ENCODE results near the gene TRIM45. TPM values are rescaled to one million over a fixed set of nuclear protein-coding genes. Genes with fewer than 3 reads are reported as not detected.

Gene TRIM45, protein sequence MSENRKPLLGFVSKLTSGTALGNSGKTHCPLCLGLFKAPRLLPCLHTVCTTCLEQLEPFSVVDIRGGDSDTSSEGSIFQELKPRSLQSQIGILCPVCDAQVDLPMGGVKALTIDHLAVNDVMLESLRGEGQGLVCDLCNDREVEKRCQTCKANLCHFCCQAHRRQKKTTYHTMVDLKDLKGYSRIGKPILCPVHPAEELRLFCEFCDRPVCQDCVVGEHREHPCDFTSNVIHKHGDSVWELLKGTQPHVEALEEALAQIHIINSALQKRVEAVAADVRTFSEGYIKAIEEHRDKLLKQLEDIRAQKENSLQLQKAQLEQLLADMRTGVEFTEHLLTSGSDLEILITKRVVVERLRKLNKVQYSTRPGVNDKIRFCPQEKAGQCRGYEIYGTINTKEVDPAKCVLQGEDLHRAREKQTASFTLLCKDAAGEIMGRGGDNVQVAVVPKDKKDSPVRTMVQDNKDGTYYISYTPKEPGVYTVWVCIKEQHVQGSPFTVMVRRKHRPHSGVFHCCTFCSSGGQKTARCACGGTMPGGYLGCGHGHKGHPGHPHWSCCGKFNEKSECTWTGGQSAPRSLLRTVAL
- total RNA-seq (2022) = 4.0 and 5.1 TPM in 2 replicates
- percentile 53 among the genes with signal in this experiment for Bru-seq, nascent RNA
- BruChase-seq, experiment 1, labeled RNA remaining after a 2-hour chase = percentile 51 among the genes with signal in this experiment
- percentile 39 among the genes with signal in this experiment for BruChase-seq, experiment 2, labeled RNA remaining after a 6-hour chase
- long read RNA-seq, partial matches to known transcripts = 0 of 2 reads
- long read RNA-seq, other reads (novel, unspliced or antisense) = 0 of 2 reads

DNA sequence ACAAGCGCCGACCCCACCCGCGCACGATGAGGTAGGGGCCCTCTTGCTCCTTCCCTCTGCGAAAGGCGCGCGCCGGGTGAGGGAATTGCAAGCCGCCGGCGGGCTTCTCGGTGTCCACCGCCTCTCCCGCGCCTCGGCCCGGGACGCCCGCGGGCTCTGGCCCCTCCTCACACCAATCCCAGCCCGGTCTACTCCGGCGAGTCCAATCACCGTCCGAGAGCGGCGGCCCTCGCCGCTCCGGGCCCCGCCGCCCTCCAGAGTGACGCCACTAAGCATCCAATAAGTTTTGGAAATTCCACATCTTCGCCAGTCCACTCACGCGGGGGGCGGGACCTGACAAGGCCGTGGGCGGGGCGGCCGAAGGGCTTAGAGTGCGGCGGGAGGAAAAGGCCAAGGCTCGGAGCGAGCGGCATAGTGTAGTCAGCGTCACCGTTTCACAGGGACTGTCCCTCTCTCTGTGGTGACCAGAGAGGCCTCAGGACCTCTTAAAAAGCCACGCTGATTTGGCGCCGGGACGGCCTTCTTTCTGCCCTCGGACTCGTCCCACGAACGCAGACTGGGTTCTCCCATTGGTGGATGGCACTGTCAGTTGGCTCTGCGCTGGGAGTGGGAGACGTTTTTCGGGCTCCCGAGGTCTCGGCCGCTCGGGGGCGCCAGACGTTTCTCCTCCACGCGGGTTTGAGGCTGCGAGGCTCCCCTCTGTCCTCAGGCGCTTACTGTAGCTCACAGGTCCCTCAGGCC is at the start of gene TRIM45:
TRIM45 (minus strand) TSS at position 161 of the 741 bp plus-strand sequence. CDS start 548 bp downstream, outside the sequence.
- H3K9me3 ChIP-seq = no peaks in the 10 kb centered on the region
- peak within 1 kb of the TSS; percentile 72 for H3K4me3 ChIP-seq (ENCODE audit: low read depth, low read length)
- intact Hi-C loops (cut with micrococcal nuclease; ENCODE audit: unreplicated experiment) = loop anchor here (1.0 kb wide), 2 partner anchors 61 to 163 kb away; partner anchors contain the start of gene TTF2
- Mint-ChIP-seq H3K27ac (ENCODE audit: unreplicated experiment) (peak within 1 kb of the TSS; percentile 90), H3K9me3 (ENCODE audit: unreplicated experiment) (no peaks in the 10 kb centered on the region), H3K4me1 (ENCODE audit: low read depth, unreplicated experiment) (peaks cover 12% of the 10 kb centered on the region), H3K4me3 (ENCODE audit: unreplicated experiment) (peak within 1 kb of the TSS; percentile 87), H3K27me3 (ENCODE audit: insufficient read depth, unreplicated experiment) (no peaks in the 10 kb centered on the region), H3K36me3 (ENCODE audit: insufficient read depth, unreplicated experiment) (no peaks in the 10 kb centered on the region)
- POLR2A ChIA-PET = interaction anchor here (0.7 kb wide), 2 partner anchors 27 to 163 kb away, joined by 3 to 4 read pairs; no protein-coding TSS in a partner anchor
- CTCF ChIA-PET = interaction anchor here (1.0 to 3.4 kb wide), 4 partner anchors 62 to 164 kb away, joined by 3 to 23 read pairs (median 6); partner anchors contain the start of gene TTF2
- peak; percentile 93 to 94 for DNase-seq
- H3K36me3 ChIP-seq (ENCODE audit: control insufficient read depth, insufficient read depth, low read length) = no peaks in the 10 kb centered on the region
- no TSS peak for BruUV-seq (replicated peaks)
- H3K4me1 ChIP-seq = 0 out of 2 replicates have a peak, but pooled peaks cover 5% of the 10 kb centered on the region
- TF ChIP-seq, protein P1, sequence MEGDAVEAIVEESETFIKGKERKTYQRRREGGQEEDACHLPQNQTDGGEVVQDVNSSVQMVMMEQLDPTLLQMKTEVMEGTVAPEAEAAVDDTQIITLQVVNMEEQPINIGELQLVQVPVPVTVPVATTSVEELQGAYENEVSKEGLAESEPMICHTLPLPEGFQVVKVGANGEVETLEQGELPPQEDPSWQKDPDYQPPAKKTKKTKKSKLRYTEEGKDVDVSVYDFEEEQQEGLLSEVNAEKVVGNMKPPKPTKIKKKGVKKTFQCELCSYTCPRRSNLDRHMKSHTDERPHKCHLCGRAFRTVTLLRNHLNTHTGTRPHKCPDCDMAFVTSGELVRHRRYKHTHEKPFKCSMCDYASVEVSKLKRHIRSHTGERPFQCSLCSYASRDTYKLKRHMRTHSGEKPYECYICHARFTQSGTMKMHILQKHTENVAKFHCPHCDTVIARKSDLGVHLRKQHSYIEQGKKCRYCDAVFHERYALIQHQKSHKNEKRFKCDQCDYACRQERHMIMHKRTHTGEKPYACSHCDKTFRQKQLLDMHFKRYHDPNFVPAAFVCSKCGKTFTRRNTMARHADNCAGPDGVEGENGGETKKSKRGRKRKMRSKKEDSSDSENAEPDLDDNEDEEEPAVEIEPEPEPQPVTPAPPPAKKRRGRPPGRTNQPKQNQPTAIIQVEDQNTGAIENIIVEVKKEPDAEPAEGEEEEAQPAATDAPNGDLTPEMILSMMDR (IDR thresholded peaks at IDR 0.05; ENCODE audit: insufficient read depth in 1 of 2, low read depth in 1 of 2, low read length in 1 of 2, severe bottlenecking in 1 of 2, unreplicated experiment in 1 of 2) = peak; percentile 54 to 65
- H3K27me3 ChIP-seq (replicated peaks; ENCODE audit: control insufficient read depth, insufficient read depth, low read length) = no peaks in the 10 kb centered on the region

DNA sequence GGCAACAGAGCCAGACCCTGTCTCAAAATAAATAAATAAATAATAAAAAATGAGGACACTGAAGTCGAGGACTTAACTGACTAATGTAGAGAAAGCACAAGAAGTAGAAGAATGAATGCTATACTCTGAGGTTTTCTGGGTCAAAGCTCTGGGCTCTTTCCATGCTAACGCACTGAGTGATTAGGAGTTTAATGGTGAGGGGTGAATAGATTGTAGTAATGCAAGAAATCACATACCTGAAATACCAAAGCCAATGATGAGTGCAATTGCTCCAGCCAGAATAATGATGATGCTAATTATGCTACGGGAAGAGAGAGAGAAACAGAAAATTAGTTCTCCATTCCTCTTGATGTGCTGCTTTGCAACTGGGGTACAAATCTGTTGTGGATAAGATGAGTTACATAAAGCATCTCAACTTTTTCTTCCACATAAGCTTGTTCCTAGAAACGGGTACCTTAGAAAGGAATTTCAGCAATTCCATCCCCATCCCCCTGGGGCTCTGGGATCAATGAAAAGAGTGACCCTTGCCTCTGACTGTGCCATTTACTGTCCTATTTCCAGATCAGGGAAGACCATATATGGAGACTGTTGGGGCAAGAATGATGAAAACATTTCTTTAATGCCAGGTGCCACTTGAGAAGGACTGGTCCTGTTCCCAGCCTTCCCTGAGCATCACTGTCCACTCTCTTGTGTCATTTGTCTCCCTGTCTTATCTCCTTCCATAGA is 48.5 kb upstream of the TRIM45 start:
- Mint-ChIP-seq H3K27ac (ENCODE audit: unreplicated experiment) (no peak overlapping the region), H3K4me3 (ENCODE audit: unreplicated experiment) (no peak overlapping the region), H3K36me3 (ENCODE audit: insufficient read depth, unreplicated experiment) (no peaks in the 10 kb centered on the region), H3K9me3 (ENCODE audit: unreplicated experiment) (no peaks in the 10 kb centered on the region), H3K4me1 (ENCODE audit: low read depth, unreplicated experiment) (peaks cover 5% of the 10 kb centered on the region), H3K27me3 (ENCODE audit: insufficient read depth, unreplicated experiment) (no peaks in the 10 kb centered on the region)
- TF ChIP-seq, protein P1 (IDR thresholded peaks at IDR 0.05; ENCODE audit: insufficient read depth in 1 of 2, low read depth in 1 of 2, low read length in 1 of 2, severe bottlenecking in 1 of 2, unreplicated experiment in 1 of 2) = no peak
- no peak overlapping the region for H3K4me3 ChIP-seq (ENCODE audit: low read depth, low read length)
- ChIA-PET POLR2A (no interaction called here), CTCF (no interaction called here)
- intact Hi-C loops (cut with micrococcal nuclease; ENCODE audit: unreplicated experiment) = no loop called here
- no peaks in the 10 kb centered on the region for H3K4me1 ChIP-seq
- no peaks in the 10 kb centered on the region for H3K27me3 ChIP-seq (replicated peaks; ENCODE audit: control insufficient read depth, insufficient read depth, low read length)
- no peaks in the 10 kb centered on the region for H3K36me3 ChIP-seq (ENCODE audit: control insufficient read depth, insufficient read depth, low read length)
- H3K9me3 ChIP-seq = no peaks in the 10 kb centered on the region
- BruUV-seq (replicated peaks) = no TSS peak
- no peak for DNase-seq

All from Caco-2 (cell line).